Measurements from ENCODE around the gene GTF2IRD1.
"Not testable (repeated sequence)": the region's sequence is repeated elsewhere in the genome, so short reads cannot be mapped to it uniquely, and the experiment has no call there.

The GTF2IRD1 gene

GRCh38 chr7:74430961-74431466 is 22.7 kb upstream of the GTF2IRD1 start:
- DNase-seq (ENCODE audit: low read depth in 1 of 2, low spot score in 1 of 2), result no peak

GRCh38 chr7:74437291-74437571 is 16.5 kb upstream of the GTF2IRD1 start:
- not testable (repeated sequence) for DNase-seq (ENCODE audit: low read depth in 1 of 2, low spot score in 1 of 2)

- no peak for DNase-seq (ENCODE audit: low read depth in 1 of 2, low spot score in 1 of 2)
Measured at GRCh38 chr7:74438327-74438726, 15.4 kb upstream of the GTF2IRD1 start.

GRCh38 chr7:74439541-74439940 is 14.2 kb upstream of the GTF2IRD1 start:
- DNase-seq (ENCODE audit: low read depth in 1 of 2, low spot score in 1 of 2), result no peak

- not testable (repeated sequence) for DNase-seq (ENCODE audit: low read depth in 1 of 2, low spot score in 1 of 2)
Measured at GRCh38 chr7:74440143-74440542, 13.6 kb upstream of the GTF2IRD1 start.

GRCh38 chr7:74441801-74442200 is 11.9 kb upstream of the GTF2IRD1 start:
- no peak for DNase-seq (ENCODE audit: low read depth in 1 of 2, low spot score in 1 of 2)

GRCh38 chr7:74443543-74444247 is 10.0 kb upstream of the GTF2IRD1 start:
- DNase-seq (ENCODE audit: low read depth in 1 of 2, low spot score in 1 of 2), result no peak

- no peak for DNase-seq (ENCODE audit: low read depth in 1 of 2, low spot score in 1 of 2)
Measured at GRCh38 chr7:74449144-74449543, 4.6 kb upstream of the GTF2IRD1 start.

- peak; percentile 26 to 45 for DNase-seq (ENCODE audit: low read depth in 1 of 2, low spot score in 1 of 2)
Measured at GRCh38 chr7:74449809-74450397, 3.8 kb upstream of the GTF2IRD1 start.

GRCh38 chr7:74452748-74453321 is 871 bp upstream of the GTF2IRD1 start:
- no peak for DNase-seq (ENCODE audit: low read depth in 1 of 2, low spot score in 1 of 2)

- DNase-seq (ENCODE audit: low read depth in 1 of 2, low spot score in 1 of 2), result no peak
Measured at GRCh38 chr7:74454021-74454924, 567 bp downstream of the GTF2IRD1 start.

GRCh38 chr7:74454925-74455288 is 1.2 kb downstream of the GTF2IRD1 start:
- no peak for DNase-seq (ENCODE audit: low read depth in 1 of 2, low spot score in 1 of 2)

GRCh38 chr7:74455291-74455804 is 1.6 kb downstream of the GTF2IRD1 start:
- no peak for DNase-seq (ENCODE audit: low read depth in 1 of 2, low spot score in 1 of 2)

GRCh38 chr7:74455928-74456327 is 2.2 kb downstream of the GTF2IRD1 start:
- DNase-seq (ENCODE audit: low read depth in 1 of 2, low spot score in 1 of 2), result no peak

GRCh38 chr7:74457007-74457406 is 3.3 kb downstream of the GTF2IRD1 start:
- DNase-seq (ENCODE audit: low read depth in 1 of 2, low spot score in 1 of 2), result no peak

- DNase-seq (ENCODE audit: low read depth in 1 of 2, low spot score in 1 of 2), result no peak
Measured at GRCh38 chr7:74461970-74462706, 8.4 kb downstream of the GTF2IRD1 start.

GRCh38 chr7:74462707-74463100 is 9.0 kb downstream of the GTF2IRD1 start:
- DNase-seq (ENCODE audit: low read depth in 1 of 2, low spot score in 1 of 2), result no peak

- DNase-seq (ENCODE audit: low read depth in 1 of 2, low spot score in 1 of 2), result no peak
Measured at GRCh38 chr7:74464931-74465886, 11.5 kb downstream of the GTF2IRD1 start.

- no peak for DNase-seq (ENCODE audit: low read depth in 1 of 2, low spot score in 1 of 2)
Measured at GRCh38 chr7:74466196-74466813, 12.6 kb downstream of the GTF2IRD1 start.
